ENCODE measurements around the gene LAMA3.

- TF ChIP-seq POLR2AphosphoS5 (IDR thresholded peaks at IDR 0.05; ENCODE audit: insufficient read depth, low read depth, low read length) (no peak), POLR2A (IDR thresholded peaks at IDR 0.05; ENCODE audit: low read depth, low read length) (no peak), EZH2 (IDR thresholded peaks at IDR 0.05; ENCODE audit: borderline replicate concordance, low read depth, low read length, severe bottlenecking) (no peak), CTCF (IDR thresholded peaks at IDR 0.05; ENCODE audit: extremely low read depth in 1 of 2, insufficient read depth in 1 of 2, low read depth in 1 of 2, low read length in 2 of 2) (no peak), FOS (IDR thresholded peaks at IDR 0.05; ENCODE audit: borderline replicate concordance, insufficient read depth, low read length) (no peak), JUN (IDR thresholded peaks at IDR 0.05; ENCODE audit: borderline replicate concordance, insufficient read depth, insufficient read length, low read depth) (no peak), MAX (IDR thresholded peaks at IDR 0.05; ENCODE audit: insufficient read depth, insufficient read length) (no peak), MYC (IDR thresholded peaks at IDR 0.05; ENCODE audit: low read depth, low read length) (no peak)
These were observed 162.3 kb downstream of the LAMA3 start for GRCh38 chr18:23851470-23852002.

Data from endothelial cell of umbilical vein (primary cell).